DOHH2 (cell line): ENCODE measurements around the gene GRIA1.

Source experiments
- CTCF ChIP-seq: fragments of 200-600 bp; sonication (generic); IDR thresholded peaks from one replicate; pipeline ENCODE4 v1.5.1; 2014; ENCODE audit warnings: antibody characterized with exemption, mild to moderate bottlenecking, low read depth, low read length; ENCODE audit not compliant: poor library complexity, severe bottlenecking
- EZH2phosphoT487 ChIP-seq: fragments of 200-600 bp; sonication (generic); IDR thresholded peaks from 2 replicates; pipeline ENCODE4 v1.6.1; 2017; ENCODE audit warnings: borderline replicate concordance, mild to moderate bottlenecking, antibody characterized with exemption, low read length, moderate library complexity, mixed read lengths

GRCh38 chr5:153671653-153672346 is 181.3 kb downstream of the GRIA1 start:
- no peak for TF ChIP-seq CTCF
- no peak for TF ChIP-seq EZH2phosphoT487
